GM18909 (cell line): ENCODE results near the gene SUPT16H.
"Not testable (repeated sequence)": the region's sequence is repeated elsewhere in the genome, so short reads cannot be mapped to it uniquely, and the experiment has no call there.

Experiments
- ATAC-seq: cut with Tn5 transposase; IDR thresholded peaks from one replicate; pipeline ENCODE4 v1.9.1; 2021; ENCODE audit warnings: mild to moderate bottlenecking; ENCODE audit not compliant: unreplicated experiment, poor library complexity

SUPT16H gene

DNA sequence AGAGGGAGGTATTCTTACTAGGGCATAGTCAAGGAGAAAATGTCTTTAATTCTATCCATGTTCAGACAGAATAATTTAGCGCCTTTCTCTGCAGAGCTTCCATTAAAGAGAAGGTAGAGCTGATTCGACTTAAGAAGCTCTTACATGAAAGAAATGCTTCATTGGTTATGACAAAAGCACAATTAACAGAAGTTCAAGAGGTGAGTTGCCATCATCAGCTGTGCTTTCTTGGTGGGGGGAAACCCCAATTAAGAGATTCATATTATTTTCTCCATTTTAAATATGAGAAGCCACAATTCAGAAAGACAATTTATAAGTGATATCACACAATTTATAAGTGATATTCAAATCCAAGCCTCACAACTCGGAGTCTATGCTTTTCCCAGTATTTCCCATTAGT, 76.2 kb downstream of the SUPT16H start:
- no peak for ATAC-seq

DNA sequence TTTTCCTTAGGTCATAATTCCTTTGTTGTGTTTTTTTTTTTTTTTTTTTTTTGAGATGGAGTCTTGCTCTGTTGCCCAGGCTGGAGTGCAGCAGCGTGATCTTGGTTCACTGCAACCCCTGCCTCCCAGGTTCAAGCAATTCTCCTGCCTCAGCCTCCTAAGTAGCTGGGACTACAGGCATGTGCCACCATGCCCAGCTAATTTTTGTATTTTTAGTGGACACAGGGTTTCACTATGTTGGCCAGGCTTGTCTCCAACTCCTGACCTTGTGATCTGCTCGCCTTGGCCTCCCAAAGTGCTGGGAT, 81.0 kb downstream of the SUPT16H start:
- not testable (repeated sequence) for ATAC-seq

DNA sequence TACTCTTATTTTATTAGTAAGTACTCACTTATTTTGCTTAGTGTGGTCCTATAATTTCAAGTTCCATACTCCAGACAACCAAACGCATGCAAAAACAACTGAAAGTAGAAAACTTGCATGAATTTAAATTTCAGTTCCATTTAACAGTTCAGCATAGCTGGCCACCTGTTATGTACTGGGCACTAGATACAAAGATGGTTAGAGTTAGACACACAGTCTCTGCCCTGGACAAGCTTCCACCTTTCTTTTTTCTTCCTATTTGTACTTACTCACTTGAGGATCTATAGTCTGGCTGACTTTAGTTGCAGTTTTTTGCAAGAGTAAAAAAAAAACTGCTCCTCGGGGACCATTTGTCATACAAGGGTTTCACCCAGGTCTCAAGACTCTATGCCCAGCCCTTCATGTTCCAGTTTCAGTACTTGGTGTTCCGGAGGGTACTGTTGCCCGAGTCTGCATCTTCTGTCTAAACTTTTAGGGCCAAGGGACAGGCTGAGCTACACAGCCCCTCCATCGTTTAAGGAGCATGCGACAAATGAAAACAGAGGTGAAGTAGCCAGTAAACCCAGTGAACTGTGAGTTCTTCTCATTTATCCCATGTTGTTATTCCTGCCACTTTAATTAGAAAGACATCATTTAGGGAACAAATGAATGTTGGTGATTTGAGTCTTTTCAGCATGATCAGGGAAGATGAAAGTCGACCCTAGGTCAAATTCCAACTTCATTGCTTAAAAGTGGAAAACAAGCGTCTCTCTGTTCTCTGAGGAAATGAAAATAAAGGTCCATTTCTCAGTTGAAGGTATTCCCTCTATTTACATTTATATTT, 81.6 kb downstream of the SUPT16H start:
- no peak for ATAC-seq
